ENCODE results near the gene P3H4.

DNA sequence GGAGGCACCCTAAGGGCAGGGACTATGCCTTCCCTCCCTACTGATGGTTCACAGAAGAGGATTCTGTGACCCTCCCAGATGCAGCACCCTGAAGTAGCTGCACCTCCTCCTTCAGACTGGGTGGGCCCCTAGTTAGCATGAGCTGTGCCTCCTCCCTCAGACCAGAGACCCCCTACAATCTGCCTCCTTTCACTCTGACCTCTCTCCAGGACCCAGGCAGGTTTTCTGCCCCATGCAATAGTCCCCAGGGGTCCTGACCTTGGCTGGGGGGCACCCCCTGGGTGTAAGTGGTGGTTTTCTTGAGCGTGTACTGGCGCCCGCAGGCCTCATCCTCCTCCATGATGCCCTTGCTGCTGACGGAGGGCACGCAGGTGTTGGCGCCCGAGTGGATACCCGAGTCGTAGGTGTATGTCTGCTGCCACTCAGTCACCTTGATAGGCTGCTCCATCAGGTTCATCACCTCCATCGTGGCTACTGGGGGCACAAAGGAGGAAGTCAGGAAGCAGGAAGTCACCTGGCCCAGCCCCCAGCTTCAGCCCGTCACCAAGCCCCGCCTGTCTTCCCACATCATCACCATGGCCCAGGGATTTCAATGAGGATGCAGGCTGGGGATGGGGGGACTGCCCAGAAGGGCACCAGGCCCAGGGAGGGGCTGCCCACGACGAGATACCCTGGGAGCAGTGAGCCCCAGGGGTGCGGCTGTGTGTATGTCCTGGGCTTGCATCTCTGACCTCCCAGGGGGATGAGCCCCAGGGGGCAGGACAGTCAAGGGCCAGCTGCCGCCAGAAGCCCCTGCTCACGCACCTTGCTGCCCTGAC, 40.2 kb downstream of the P3H4 start:
- TF ChIP-seq, protein P1, sequence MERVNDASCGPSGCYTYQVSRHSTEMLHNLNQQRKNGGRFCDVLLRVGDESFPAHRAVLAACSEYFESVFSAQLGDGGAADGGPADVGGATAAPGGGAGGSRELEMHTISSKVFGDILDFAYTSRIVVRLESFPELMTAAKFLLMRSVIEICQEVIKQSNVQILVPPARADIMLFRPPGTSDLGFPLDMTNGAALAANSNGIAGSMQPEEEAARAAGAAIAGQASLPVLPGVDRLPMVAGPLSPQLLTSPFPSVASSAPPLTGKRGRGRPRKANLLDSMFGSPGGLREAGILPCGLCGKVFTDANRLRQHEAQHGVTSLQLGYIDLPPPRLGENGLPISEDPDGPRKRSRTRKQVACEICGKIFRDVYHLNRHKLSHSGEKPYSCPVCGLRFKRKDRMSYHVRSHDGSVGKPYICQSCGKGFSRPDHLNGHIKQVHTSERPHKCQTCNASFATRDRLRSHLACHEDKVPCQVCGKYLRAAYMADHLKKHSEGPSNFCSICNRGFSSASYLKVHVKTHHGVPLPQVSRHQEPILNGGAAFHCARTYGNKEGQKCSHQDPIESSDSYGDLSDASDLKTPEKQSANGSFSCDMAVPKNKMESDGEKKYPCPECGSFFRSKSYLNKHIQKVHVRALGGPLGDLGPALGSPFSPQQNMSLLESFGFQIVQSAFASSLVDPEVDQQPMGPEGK (CRISPR knock-in tag; IDR thresholded peaks at IDR 0.05; ENCODE audit: borderline replicate concordance) = no peak
- TF ChIP-seq CSDC2 (CRISPR knock-in tag; IDR thresholded peaks at IDR 0.05) (no peak), ZNF70 (CRISPR knock-in tag; IDR thresholded peaks at IDR 0.05) (no peak), BACH2 (CRISPR knock-in tag; IDR thresholded peaks at IDR 0.05; ENCODE audit: borderline replicate concordance) (no peak)
- TF ChIP-seq, protein P2, sequence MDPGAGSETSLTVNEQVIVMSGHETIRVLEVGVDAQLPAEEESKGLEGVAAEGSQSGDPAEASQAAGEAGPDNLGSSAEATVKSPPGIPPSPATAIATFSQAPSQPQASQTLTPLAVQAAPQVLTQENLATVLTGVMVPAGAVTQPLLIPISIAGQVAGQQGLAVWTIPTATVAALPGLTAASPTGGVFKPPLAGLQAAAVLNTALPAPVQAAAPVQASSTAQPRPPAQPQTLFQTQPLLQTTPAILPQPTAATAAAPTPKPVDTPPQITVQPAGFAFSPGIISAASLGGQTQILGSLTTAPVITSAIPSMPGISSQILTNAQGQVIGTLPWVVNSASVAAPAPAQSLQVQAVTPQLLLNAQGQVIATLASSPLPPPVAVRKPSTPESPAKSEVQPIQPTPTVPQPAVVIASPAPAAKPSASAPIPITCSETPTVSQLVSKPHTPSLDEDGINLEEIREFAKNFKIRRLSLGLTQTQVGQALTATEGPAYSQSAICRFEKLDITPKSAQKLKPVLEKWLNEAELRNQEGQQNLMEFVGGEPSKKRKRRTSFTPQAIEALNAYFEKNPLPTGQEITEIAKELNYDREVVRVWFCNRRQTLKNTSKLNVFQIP (CRISPR knock-in tag; IDR thresholded peaks at IDR 0.05; ENCODE audit: borderline replicate concordance, low read depth) = no peak

All from SK-N-SH treated with all-trans-retinoic acid at 6 μM for 48 hours (cell line).